Stomach (tissue), 9 donors: ENCODE results near the gene SERPINB2. TPM values are rescaled to one million over a fixed set of nuclear protein-coding genes. Genes with fewer than 3 reads are reported as not detected.
A peak's percentile ranks its signal among the peaks of the same experiment; 100 is the strongest.

Source experiments
- DNase-seq, 2 donors: peaks; one replicate each; pipeline versions ENCODE4 v3.0.0 to v3.0.0-alpha.2; 2013 to 2019
- H3K27ac ChIP-seq, 5 donors: fragments of 200-600 bp in 4 of 5; sonication (generic) in 4 of 5; one replicate each; pipeline ENCODE4 v1.5.1; 2013 to 2019; ENCODE audit warnings: mild to moderate bottlenecking in 1 of 5, moderate library complexity in 1 of 5
- H3K27me3 ChIP-seq, 3 donors: fragments of 200-600 bp; sonication (generic); one replicate each; pipeline ENCODE4 v1.5.1; 2017 to 2019; ENCODE audit warnings: mixed run types in 1 of 3
- H3K36me3 ChIP-seq, 4 donors: fragments of 200-600 bp; sonication (generic); 1 replicate in 3 of 4; 2 replicates in 1 of 4; pipeline ENCODE4 v1.5.1; 2016 to 2019
- H3K4me1 ChIP-seq, 4 donors: fragments of 200-600 bp; sonication (generic); one replicate each; pipeline ENCODE4 v1.5.1; 2016 to 2019
- H3K4me3 ChIP-seq, 4 donors: fragments of 200-600 bp; sonication (generic) in 3 of 4; one replicate each; pipeline ENCODE4 v1.5.1; 2016 to 2019; ENCODE audit warnings: mild to moderate bottlenecking in 1 of 4
- H3K9me3 ChIP-seq, 4 donors: fragments of 200-600 bp; sonication (generic); one replicate each; pipeline ENCODE4 v1.5.1; 2016 to 2019
- EP300 ChIP-seq: sonication (generic); formaldehyde crosslinking; IDR thresholded peaks from one replicate; pipeline ENCODE4 v1.6.1; 2017; ENCODE audit warnings: antibody characterized with exemption
- POLR2A ChIP-seq, 4 donors: fragments of 450-650 bp; IDR thresholded peaks; one replicate each; pipeline ENCODE4 v1.6.1; 2016; ENCODE audit warnings: antibody characterized with exemption in 4 of 4, control low read depth in 2 of 4, mild to moderate bottlenecking in 1 of 4, moderate library complexity in 1 of 4
- POLR2AphosphoS5 ChIP-seq, 3 donors: sonication (generic); formaldehyde crosslinking; IDR thresholded peaks; one replicate each; pipeline ENCODE4 v1.6.1; 2016; ENCODE audit warnings: antibody characterized with exemption in 3 of 3
- WGBS, 5 donors: extraction: QIAGEN DNeasy Blood & Tissue Kit in 3 of 5; methylation state at CpG; one replicate each; pipeline versions ENCODE4 v1.1.5 to v1.1.7; 2013 to 2018; 5-methylcytosine and 5-hydroxymethylcytosine counted together
- intact Hi-C: fragments of 100-400 bp; cut with DNase I; formaldehyde crosslinking; loops from one replicate; pipeline ENCODE4 v1.15.1; 2023; ENCODE audit warnings: low total_unique reads
- polyA plus RNA-seq, 3 donors: library from polyadenylated mRNA; stranded (reverse); fragments of 200-250 nt; gene quantifications; one replicate each; pipeline ENCODE4 v1.2.3, GENCODE V29; 2013
- total RNA-seq, 5 donors: library from RNA; depleted of rRNA; stranded (reverse); fragments of >200 nt; gene quantifications; one replicate each; pipeline versions ENCODE4 v1.1.0 to v1.2.3, GENCODE V29; 2014 to 2016
- TF ChIP-seq, protein P1 (sequence below), 7 experiments: fragments of 450-650 bp in 4 of 7; fragments of 200-600 bp in 3 of 7; sonication (generic) in 3 of 7; IDR thresholded peaks; one replicate each; pipeline ENCODE4 v1.5.1; 2016 to 2019; ENCODE audit warnings: antibody characterized with exemption in 7 of 7, control low read depth in 2 of 7, mild to moderate bottlenecking in 1 of 7
- donor health status: healthy with polysubstance abuse.
- donor health status: Bipolar disorder and iron deficiency.
- donor health status: healthy.

Gene SERPINB2
- total and polyA plus RNA-seq, 8 donors = 0.46 to 22.4 (median 3.0) TPM; not detected in 4

DNA sequence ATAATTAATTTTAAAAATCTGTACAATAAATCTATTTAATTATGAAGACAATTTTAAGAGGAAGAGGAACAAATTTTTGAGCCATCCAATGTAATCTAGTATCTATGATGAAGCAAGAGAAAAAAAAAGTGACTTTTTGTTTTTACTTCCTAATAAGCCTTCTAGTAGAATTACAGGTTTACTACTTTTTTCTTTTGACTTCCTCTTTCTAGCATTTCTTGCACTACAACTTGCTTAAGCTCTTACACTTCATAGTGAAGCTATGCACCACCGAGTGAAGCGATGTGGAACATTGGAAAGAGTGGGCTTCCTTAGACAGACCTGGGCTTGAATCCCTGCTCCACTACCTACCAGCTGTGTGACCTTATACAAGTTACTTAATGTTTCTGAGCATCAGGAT, 2.1 kb downstream of the SERPINB2 start:
- 77 to 91% (median 88%) methylated on average over 2 of the region's 2 CpGs for WGBS, 5 donors
- Histone ChIP-seq H3K9me3 (no peaks in the 10 kb centered on the region), H3K36me3 (no peaks in the 10 kb centered on the region), H3K27me3 (no peaks in the 10 kb centered on the region), H3K4me3 (no peak overlapping the region), H3K27ac (no peak overlapping the region), H3K4me1 (no peaks in the 10 kb centered on the region)
- TF ChIP-seq POLR2AphosphoS5 (IDR thresholded peaks at IDR 0.05) = no peak
- no peak for TF ChIP-seq POLR2A (IDR thresholded peaks at IDR 0.05)
- no peak for TF ChIP-seq EP300
- TF ChIP-seq, protein P1, sequence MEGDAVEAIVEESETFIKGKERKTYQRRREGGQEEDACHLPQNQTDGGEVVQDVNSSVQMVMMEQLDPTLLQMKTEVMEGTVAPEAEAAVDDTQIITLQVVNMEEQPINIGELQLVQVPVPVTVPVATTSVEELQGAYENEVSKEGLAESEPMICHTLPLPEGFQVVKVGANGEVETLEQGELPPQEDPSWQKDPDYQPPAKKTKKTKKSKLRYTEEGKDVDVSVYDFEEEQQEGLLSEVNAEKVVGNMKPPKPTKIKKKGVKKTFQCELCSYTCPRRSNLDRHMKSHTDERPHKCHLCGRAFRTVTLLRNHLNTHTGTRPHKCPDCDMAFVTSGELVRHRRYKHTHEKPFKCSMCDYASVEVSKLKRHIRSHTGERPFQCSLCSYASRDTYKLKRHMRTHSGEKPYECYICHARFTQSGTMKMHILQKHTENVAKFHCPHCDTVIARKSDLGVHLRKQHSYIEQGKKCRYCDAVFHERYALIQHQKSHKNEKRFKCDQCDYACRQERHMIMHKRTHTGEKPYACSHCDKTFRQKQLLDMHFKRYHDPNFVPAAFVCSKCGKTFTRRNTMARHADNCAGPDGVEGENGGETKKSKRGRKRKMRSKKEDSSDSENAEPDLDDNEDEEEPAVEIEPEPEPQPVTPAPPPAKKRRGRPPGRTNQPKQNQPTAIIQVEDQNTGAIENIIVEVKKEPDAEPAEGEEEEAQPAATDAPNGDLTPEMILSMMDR (IDR thresholded peaks at IDR 0.05) = no peak
- DNase-seq = no peak
- intact Hi-C loops = no loop called here

DNA sequence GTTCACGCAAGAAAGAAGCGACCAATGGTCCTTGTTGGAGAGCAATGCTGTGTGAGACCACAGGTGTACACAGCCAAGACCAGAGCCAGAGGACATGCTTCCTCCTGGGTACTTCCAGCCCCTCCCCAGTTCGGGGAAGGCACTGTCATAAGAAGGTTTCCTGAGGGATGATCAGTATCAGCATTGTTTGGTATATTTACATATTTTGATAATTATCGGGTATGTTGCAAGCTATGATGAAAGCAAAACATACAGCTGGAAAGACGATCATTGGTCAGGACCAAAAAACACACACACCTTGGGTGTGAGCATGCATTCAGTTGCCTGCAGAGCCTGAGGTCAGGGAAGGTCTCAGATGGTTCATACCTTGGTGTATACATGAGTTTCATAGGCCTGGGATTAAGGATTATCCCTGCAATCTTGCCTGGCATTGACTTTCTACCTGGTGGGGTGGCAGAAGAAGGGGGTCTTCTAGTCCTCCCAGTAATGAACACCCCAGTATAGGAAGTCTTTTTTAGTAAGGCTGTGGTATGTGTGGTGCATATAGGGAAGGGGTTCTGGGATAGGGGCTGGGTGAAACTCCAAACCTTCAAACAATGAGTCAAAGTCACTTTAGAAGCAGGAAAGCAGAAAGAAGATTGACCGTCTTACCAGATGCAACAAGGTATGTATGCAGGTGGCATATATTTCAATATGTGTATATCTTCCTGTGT, 2.9 kb downstream of the SERPINB2 start:
- H3K27me3 ChIP-seq = no peaks in the 10 kb centered on the region
- 74 to 81% (median 77%) methylated on average over 6 of the region's 6 CpGs for WGBS, 5 donors
- no peaks in the 10 kb centered on the region for H3K9me3 ChIP-seq
- no peaks in the 10 kb centered on the region for H3K4me1 ChIP-seq
- H3K27ac ChIP-seq = no peak overlapping the region
- intact Hi-C loops = no loop called here
- no peak for TF ChIP-seq POLR2AphosphoS5 (IDR thresholded peaks at IDR 0.05)
- TF ChIP-seq, protein P1 (IDR thresholded peaks at IDR 0.05) = no peak
- no peak for TF ChIP-seq EP300
- no peak for TF ChIP-seq POLR2A (IDR thresholded peaks at IDR 0.05)
- no peak overlapping the region for H3K4me3 ChIP-seq
- H3K36me3 ChIP-seq = no peaks in the 10 kb centered on the region
- no peak for DNase-seq

DNA sequence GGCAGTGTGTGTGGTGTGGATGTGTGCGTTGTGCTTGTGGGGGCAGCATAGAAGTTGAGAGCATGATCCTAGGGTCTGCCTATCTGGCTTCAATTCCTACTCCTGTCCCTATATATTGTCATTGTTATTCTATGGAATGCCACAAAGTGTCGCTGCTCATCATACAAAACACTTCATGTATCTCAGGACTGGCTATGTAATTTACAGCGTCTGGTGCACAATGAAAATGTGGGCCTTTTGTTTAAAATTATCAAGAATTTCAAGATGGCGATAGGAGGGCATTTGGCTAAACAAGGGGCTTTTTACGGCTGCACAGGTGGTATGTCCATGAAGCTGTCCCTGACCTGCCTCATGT, 3.4 kb downstream of the SERPINB2 start:
- Histone ChIP-seq H3K4me3 (no peak overlapping the region), H3K9me3 (no peaks in the 10 kb centered on the region), H3K36me3 (no peaks in the 10 kb centered on the region), H3K27me3 (no peaks in the 10 kb centered on the region), H3K27ac (no peak overlapping the region), H3K4me1 (no peaks in the 10 kb centered on the region)
- DNase-seq = peak in 1 of 2 donors; percentile 29
- intact Hi-C loops = no loop called here
- WGBS, 5 donors = 61 to 80% (median 68%) methylated on average over 5 of the region's 5 CpGs
- TF ChIP-seq POLR2A (IDR thresholded peaks at IDR 0.05) (no peak), EP300 (no peak), POLR2AphosphoS5 (IDR thresholded peaks at IDR 0.05) (no peak)
- TF ChIP-seq, protein P1 (IDR thresholded peaks at IDR 0.05) = no peak

DNA sequence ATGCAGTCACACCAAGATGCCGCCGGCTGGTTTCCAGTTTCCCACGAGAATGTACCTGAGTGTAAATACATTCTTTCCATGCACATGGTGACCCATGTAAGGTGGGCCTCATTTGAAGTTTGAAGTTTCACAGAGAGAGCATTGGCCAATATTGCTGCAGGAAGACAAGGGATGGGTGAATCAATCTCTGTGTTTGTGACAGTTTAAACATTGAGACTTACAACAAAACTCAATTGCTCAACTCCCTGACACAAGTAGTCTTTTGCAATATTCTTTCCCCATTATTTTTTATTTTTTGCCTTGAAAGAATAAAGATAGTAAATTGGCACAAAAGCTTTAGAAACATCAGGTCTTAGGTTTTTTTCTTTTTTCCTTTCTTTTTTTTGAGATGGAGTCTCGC, 5.1 kb downstream of the SERPINB2 start:
- no peak overlapping the region for H3K4me3 ChIP-seq
- H3K9me3 ChIP-seq = no peaks in the 10 kb centered on the region
- no peak for DNase-seq
- intact Hi-C loops = no loop called here
- H3K27ac ChIP-seq = no peak overlapping the region
- H3K36me3 ChIP-seq = no peaks in the 10 kb centered on the region
- no peaks in the 10 kb centered on the region for H3K4me1 ChIP-seq
- no peaks in the 10 kb centered on the region for H3K27me3 ChIP-seq
- no peak for TF ChIP-seq EP300
- TF ChIP-seq POLR2A (IDR thresholded peaks at IDR 0.05) = no peak
- TF ChIP-seq, protein P1 (IDR thresholded peaks at IDR 0.05) = no peak
- TF ChIP-seq POLR2AphosphoS5 (IDR thresholded peaks at IDR 0.05) = no peak
- WGBS, 5 donors = 76 to 91% (median 87%) methylated on average over 4 of the region's 4 CpGs
